ENCODE results near the gene SNX24. TPM values are rescaled to one million over a fixed set of nuclear protein-coding genes. Genes with fewer than 3 reads are reported as not detected.

Gene SNX24
- total and polyA plus RNA-seq, 9 of the 15 experiments (the other 6 are each of a cell fraction or from before 2014, with no cell fraction given) = 5.3 to 10.1 (median 7.9) TPM

GRCh38 chr5:122880170-122880689 lies 34.8 kb downstream of the SNX24 start (continued):
- TF ChIP-seq E2F6 (IDR thresholded peaks at IDR 0.05; ENCODE audit: borderline replicate concordance in 1 of 2, extremely low read depth in 1 of 2, insufficient read depth in 1 of 2, insufficient read length in 1 of 2, low read depth in 1 of 2, low read length in 1 of 2, poor library complexity in 1 of 2, severe bottlenecking in 1 of 2) = no peak
- TF ChIP-seq SNAPC5 (CRISPR knock-in tag; IDR thresholded peaks at IDR 0.05) = no peak
- no peak for TF ChIP-seq CHD7 (IDR thresholded peaks at IDR 0.05; ENCODE audit: low read depth, low read length)
- no peak for TF ChIP-seq ZC3H11A (IDR thresholded peaks at IDR 0.05; ENCODE audit: low read depth, low read length)
- TF ChIP-seq FOXP4 (CRISPR knock-in tag; IDR thresholded peaks at IDR 0.05; ENCODE audit: borderline replicate concordance) = no peak
- no peak for TF ChIP-seq BCL6 (CRISPR knock-in tag; IDR thresholded peaks at IDR 0.05)
